GM21381 (cell line): ENCODE data around the gene APBA1.

Experiments used
- ATAC-seq: cut with Tn5 transposase; IDR thresholded peaks from one replicate; pipeline ENCODE4 v1.9.1; 2021; ENCODE audit warnings: mild to moderate bottlenecking, moderate library complexity; ENCODE audit not compliant: unreplicated experiment

APBA1 gene

GRCh38 chr9:69658987-69659675 lies 13.0 kb downstream of the APBA1 start:
- ATAC-seq = no peak

GRCh38 chr9:69657269-69657668 lies 14.9 kb downstream of the APBA1 start:
- ATAC-seq = no peak

GRCh38 chr9:69655065-69655464 lies 17.1 kb downstream of the APBA1 start:
- no peak for ATAC-seq

GRCh38 chr9:69653261-69653660 lies 18.9 kb downstream of the APBA1 start:
- no peak for ATAC-seq

- ATAC-seq = no peak
Measured at GRCh38 chr9:69649566-69650250, 22.5 kb downstream of the APBA1 start.

GRCh38 chr9:69647804-69648203 lies 24.4 kb downstream of the APBA1 start:
- no peak for ATAC-seq

GRCh38 chr9:69646810-69647209 lies 25.4 kb downstream of the APBA1 start:
- ATAC-seq = no peak

- no peak for ATAC-seq
Measured at GRCh38 chr9:69645488-69645887, 26.7 kb downstream of the APBA1 start.

- no peak for ATAC-seq
Measured at GRCh38 chr9:69643098-69643497, 29.1 kb downstream of the APBA1 start.

- ATAC-seq = no peak
Measured at GRCh38 chr9:69637817-69638200, 34.4 kb downstream of the APBA1 start.

- no peak for ATAC-seq
Measured at GRCh38 chr9:69637193-69637816, 34.9 kb downstream of the APBA1 start.

GRCh38 chr9:69633716-69634115 lies 38.5 kb downstream of the APBA1 start:
- no peak for ATAC-seq

GRCh38 chr9:69632768-69633167 lies 39.4 kb downstream of the APBA1 start:
- ATAC-seq = no peak

GRCh38 chr9:69627281-69627680 lies 44.9 kb downstream of the APBA1 start:
- ATAC-seq = no peak

GRCh38 chr9:69623276-69623675 lies 48.9 kb downstream of the APBA1 start:
- no peak for ATAC-seq

GRCh38 chr9:69622676-69623075 lies 49.5 kb downstream of the APBA1 start:
- no peak for ATAC-seq

- no peak for ATAC-seq
Measured at GRCh38 chr9:69621730-69622460, 50.3 kb downstream of the APBA1 start.

- ATAC-seq = no peak
Measured at GRCh38 chr9:69620731-69621130, 51.4 kb downstream of the APBA1 start.

GRCh38 chr9:69619233-69619632 lies 52.9 kb downstream of the APBA1 start:
- no peak for ATAC-seq

- no peak for ATAC-seq
Measured at GRCh38 chr9:69617006-69617405, 55.2 kb downstream of the APBA1 start.

- no peak for ATAC-seq
Measured at GRCh38 chr9:69615880-69616279, 56.3 kb downstream of the APBA1 start.

- no peak for ATAC-seq
Measured at GRCh38 chr9:69611221-69611620, 61.0 kb downstream of the APBA1 start.
